Tibial nerve (tissue), 4 donors: ENCODE results near the gene NLRP9. TPM values are rescaled to one million over a fixed set of nuclear protein-coding genes. Genes with fewer than 3 reads are reported as not detected.

Source experiments
- DNase-seq, 2 donors: peaks; one replicate each; pipeline ENCODE4 v3.0.0-alpha.2; 2019; ENCODE audit warnings: low spot score in 2 of 2
- H3K27ac ChIP-seq, 4 donors: fragments of 200-600 bp; sonication (generic) in 3 of 4; one replicate each; pipeline ENCODE4 v1.5.1; 2017 to 2019; ENCODE audit warnings: mild to moderate bottlenecking in 1 of 4
- H3K27me3 ChIP-seq, 2 donors: fragments of 200-600 bp; sonication (generic) in 1 of 2; one replicate each; pipeline versions ENCODE4 v1.5.1 to v1.6.0; 2017 to 2019
- H3K36me3 ChIP-seq, 3 donors: fragments of 200-600 bp; sonication (generic); one replicate each; pipeline ENCODE4 v1.5.1; 2018 to 2019
- H3K4me1 ChIP-seq, 4 donors: fragments of 200-600 bp; sonication (generic) in 3 of 4; one replicate each; pipeline ENCODE4 v1.5.1; 2017 to 2019
- H3K4me3 ChIP-seq, 4 donors: fragments of 200-600 bp; sonication (generic) in 3 of 4; one replicate each; pipeline ENCODE4 v1.5.1; 2017 to 2019; ENCODE audit warnings: mild to moderate bottlenecking in 1 of 4, moderate library complexity in 1 of 4
- H3K9me3 ChIP-seq, 4 donors: fragments of 200-600 bp; sonication (generic) in 3 of 4; one replicate each; pipeline ENCODE4 v1.5.1; 2017 to 2019
- EP300 ChIP-seq, 2 donors: sonication (generic); formaldehyde crosslinking; IDR thresholded peaks; one replicate each; pipeline ENCODE4 v1.6.1; 2017; ENCODE audit warnings: antibody characterized with exemption in 2 of 2, mild to moderate bottlenecking in 1 of 2
- POLR2A ChIP-seq, 2 donors: fragments of 450-650 bp; IDR thresholded peaks; one replicate each; pipeline ENCODE4 v1.6.1; 2017; ENCODE audit warnings: antibody characterized with exemption in 2 of 2, mild to moderate bottlenecking in 2 of 2, moderate library complexity in 2 of 2
- WGBS, 2 donors: methylation state at CpG; one replicate each; pipeline ENCODE4 v1.1.5; 2018; 5-methylcytosine and 5-hydroxymethylcytosine counted together
- total RNA-seq, 4 donors: library from RNA; depleted of rRNA; stranded (reverse); fragments of >200 nt; gene quantifications; one replicate each; pipeline ENCODE4 v1.1.0, GENCODE V29; 2016
- TF ChIP-seq, protein P1 (sequence below), 5 experiments: fragments of 200-600 bp in 3 of 5; fragments of 450-650 bp in 2 of 5; sonication (generic) in 3 of 5; IDR thresholded peaks; one replicate each; pipeline ENCODE4 v1.5.1; 2016 to 2019; ENCODE audit warnings: antibody characterized with exemption in 5 of 5, mild to moderate bottlenecking in 3 of 5, moderate library complexity in 2 of 5

The NLRP9 gene
- total RNA-seq, 4 donors from 2014 or later: not detected

DNA sequence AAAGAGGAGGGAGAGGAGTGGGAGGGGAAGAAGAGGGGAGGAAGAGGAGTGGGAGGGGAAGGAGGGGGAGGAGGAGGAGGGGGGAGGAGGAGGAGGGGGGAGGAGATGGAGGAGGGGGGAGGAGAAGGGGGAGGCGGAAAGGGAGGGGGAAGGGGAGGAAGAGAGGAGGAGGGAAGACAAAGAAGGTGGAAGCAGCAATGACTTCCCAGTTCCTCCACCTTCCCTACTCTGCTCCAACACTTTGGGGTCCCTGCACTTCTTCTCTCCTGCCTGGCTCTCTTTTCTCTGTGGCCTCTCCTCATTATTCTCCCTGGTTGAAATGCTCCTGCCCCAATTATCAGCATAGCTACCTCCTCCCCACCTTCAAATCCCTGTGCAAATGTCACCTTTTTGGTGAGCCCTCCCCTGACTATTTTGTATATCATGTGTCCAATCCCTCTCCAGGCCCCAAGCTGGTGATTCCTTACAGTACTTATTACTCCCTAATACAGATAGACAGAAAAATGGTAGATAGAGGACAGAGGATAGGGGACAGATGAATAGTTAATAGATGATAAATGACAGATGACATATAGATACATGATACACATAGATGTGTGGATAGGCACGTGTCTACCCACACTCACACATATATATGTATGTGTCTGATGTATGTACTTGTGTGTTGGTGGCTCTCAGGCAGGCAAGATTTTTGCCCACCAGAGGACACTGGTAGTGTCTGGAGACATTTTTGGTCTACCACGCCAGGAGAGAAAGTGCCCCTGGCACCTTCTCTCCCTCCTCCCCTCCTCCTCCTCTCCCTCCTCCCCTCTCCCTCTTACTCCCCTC is 25.2 kb downstream of the NLRP9 start:
- Histone ChIP-seq H3K4me1 (no peaks in the 10 kb centered on the region), H3K27ac (no peak overlapping the region), H3K4me3 (no peak overlapping the region), H3K27me3 (peaks cover 0 to 4% of the 10 kb centered on the region in 2 donors), H3K9me3 (no peaks in the 10 kb centered on the region), H3K36me3 (no peaks in the 10 kb centered on the region)
- TF ChIP-seq, protein P1, sequence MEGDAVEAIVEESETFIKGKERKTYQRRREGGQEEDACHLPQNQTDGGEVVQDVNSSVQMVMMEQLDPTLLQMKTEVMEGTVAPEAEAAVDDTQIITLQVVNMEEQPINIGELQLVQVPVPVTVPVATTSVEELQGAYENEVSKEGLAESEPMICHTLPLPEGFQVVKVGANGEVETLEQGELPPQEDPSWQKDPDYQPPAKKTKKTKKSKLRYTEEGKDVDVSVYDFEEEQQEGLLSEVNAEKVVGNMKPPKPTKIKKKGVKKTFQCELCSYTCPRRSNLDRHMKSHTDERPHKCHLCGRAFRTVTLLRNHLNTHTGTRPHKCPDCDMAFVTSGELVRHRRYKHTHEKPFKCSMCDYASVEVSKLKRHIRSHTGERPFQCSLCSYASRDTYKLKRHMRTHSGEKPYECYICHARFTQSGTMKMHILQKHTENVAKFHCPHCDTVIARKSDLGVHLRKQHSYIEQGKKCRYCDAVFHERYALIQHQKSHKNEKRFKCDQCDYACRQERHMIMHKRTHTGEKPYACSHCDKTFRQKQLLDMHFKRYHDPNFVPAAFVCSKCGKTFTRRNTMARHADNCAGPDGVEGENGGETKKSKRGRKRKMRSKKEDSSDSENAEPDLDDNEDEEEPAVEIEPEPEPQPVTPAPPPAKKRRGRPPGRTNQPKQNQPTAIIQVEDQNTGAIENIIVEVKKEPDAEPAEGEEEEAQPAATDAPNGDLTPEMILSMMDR (IDR thresholded peaks at IDR 0.05): no peak
- no peak for DNase-seq
- 87 to 90% methylated on average over 2 of the region's 3 CpGs for WGBS, 2 donors

- Histone ChIP-seq H3K27ac (no peak overlapping the region), H3K4me1 (no peaks in the 10 kb centered on the region), H3K9me3 (no peaks in the 10 kb centered on the region), H3K27me3 (peaks cover 0 to 4% of the 10 kb centered on the region in 2 donors), H3K4me3 (no peak overlapping the region), H3K36me3 (no peaks in the 10 kb centered on the region)
- 70 to 84% methylated on average over 18 of the region's 18 CpGs for WGBS, 2 donors
- no peak for DNase-seq
- TF ChIP-seq, protein P1 (IDR thresholded peaks at IDR 0.05): no peak
- TF ChIP-seq EP300 (IDR thresholded peaks at IDR 0.05) (no peak), POLR2A (IDR thresholded peaks at IDR 0.05) (no peak)
These were observed 26.5 kb downstream of the NLRP9 start for GRCh38 chr19:55711719-55712118.

DNA sequence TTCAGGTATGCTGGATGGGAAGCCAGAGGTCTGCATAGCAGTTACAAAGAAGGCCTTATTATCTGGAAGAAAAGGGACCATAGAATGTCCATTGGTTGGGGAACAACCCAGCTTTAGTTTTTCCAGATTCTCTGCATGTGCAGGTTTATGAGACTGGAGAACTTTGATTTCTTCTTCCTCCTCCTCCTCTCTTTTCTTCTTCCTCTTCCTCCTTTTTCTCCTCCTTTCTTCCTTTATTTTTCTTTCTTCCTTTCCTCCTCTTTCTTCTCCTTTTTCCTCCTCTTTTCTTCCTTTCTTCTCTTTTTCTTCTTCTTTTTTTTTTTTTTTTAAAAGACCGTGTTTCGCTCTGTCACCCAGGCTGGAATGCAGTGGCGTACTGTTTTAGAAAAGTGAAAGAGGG is 32.2 kb downstream of the NLRP9 start:
- 90 to 96% methylated on average over 3 of the region's 3 CpGs for WGBS, 2 donors
- TF ChIP-seq EP300 (IDR thresholded peaks at IDR 0.05): no peak
- TF ChIP-seq, protein P1 (IDR thresholded peaks at IDR 0.05): no peak
- no peak for DNase-seq
- H3K36me3 ChIP-seq: peaks cover 0 to 38% (median 0%) of the 10 kb centered on the region in 3 donors
- H3K9me3 ChIP-seq: peaks cover 0 to 17% (median 0%) of the 10 kb centered on the region in 4 donors
- no peaks in the 10 kb centered on the region for H3K4me1 ChIP-seq
- no peak overlapping the region for H3K27ac ChIP-seq
- no peak overlapping the region for H3K4me3 ChIP-seq
- H3K27me3 ChIP-seq: no peaks in the 10 kb centered on the region

DNA sequence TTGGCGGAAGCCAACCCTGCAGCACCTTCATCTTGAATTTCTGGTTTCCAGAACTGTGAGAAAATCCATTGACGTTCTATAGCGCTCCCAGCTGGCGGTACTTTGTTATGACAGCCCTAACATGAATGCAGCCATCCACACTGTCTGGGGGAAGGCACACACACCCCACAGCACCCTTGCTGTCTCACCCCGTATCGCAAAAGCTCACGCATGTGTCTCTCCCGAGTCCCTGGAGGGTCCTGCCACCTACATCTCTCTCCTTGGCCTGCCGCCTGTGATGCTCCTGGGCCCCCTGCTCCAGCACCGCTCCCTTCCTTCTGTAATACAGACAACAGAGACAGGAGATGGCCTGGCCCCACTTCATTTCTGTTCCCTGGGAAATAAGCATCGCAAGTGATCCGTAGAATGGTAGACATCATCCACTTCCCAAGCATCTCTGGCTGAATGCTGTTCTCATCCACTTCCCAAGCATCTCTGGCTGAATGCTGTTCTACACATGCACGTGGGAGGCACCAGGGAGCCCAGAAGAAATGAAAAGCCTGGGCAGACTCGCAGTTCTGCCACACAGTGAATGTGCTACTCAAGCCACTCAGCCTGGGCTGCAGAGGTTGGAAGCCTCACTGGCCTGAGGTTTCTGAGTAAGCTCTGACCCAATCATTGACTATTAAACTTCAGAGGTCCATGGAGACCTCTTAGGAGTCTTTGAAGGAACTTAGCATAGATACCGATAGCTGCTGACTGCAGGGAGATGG is 33.5 kb downstream of the NLRP9 start:
- peaks cover 0 to 17% (median 0%) of the 10 kb centered on the region in 4 donors for H3K9me3 ChIP-seq
- no peak for TF ChIP-seq EP300 (IDR thresholded peaks at IDR 0.05)
- TF ChIP-seq, protein P1 (IDR thresholded peaks at IDR 0.05): no peak
- no peak for TF ChIP-seq POLR2A (IDR thresholded peaks at IDR 0.05)
- 93% methylated on average over 15 of the region's 15 CpGs for WGBS, 2 donors
- no peak overlapping the region for H3K4me3 ChIP-seq
- H3K4me1 ChIP-seq: no peaks in the 10 kb centered on the region
- H3K27ac ChIP-seq: no peak overlapping the region
- DNase-seq: no peak
- peaks cover 0 to 51% (median 0%) of the 10 kb centered on the region in 3 donors for H3K36me3 ChIP-seq
- no peaks in the 10 kb centered on the region for H3K27me3 ChIP-seq

DNA sequence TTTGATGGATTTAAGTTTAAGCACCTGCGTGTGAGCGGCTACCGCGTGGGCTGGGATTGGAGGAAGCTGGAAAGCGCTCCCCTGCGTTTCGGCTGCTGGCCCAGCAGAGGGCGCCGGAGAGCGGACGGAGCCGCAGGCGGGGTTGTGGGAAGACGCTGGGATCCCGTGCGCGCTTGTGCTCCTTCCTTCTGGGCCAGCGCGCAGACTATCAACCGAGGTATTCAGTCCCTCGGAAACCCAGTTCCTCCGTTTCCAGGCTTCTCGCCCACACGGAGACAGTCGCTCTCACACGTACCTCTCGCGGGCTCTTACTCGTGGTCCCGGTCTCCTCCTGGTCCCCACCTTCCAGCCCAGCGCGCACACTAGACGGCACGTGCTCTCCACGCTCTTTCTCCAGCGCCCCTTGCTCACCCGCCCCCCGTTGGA is 34.4 kb downstream of the NLRP9 start:
- TF ChIP-seq POLR2A (IDR thresholded peaks at IDR 0.05): no peak
- TF ChIP-seq, protein P1 (IDR thresholded peaks at IDR 0.05): peak; percentile 32 to 65 (median 43)
- no peak for TF ChIP-seq EP300 (IDR thresholded peaks at IDR 0.05)
- 48% methylated on average over 38 of the region's 38 CpGs for WGBS, 2 donors
- DNase-seq: peak in 1 of 2 donors; percentile 10
- Histone ChIP-seq H3K9me3 (peaks cover 0 to 17% (median 0%) of the 10 kb centered on the region in 4 donors), H3K27ac (no peak overlapping the region), H3K36me3 (peaks cover 0 to 59% (median 0%) of the 10 kb centered on the region in 3 donors), H3K27me3 (no peaks in the 10 kb centered on the region), H3K4me3 (no peak overlapping the region), H3K4me1 (no peaks in the 10 kb centered on the region)
